K562 (cell line): Measurements from ENCODE around the gene NACC1. TPM values are rescaled to one million over a fixed set of nuclear protein-coding genes. Genes with fewer than 3 reads are reported as not detected.

Experiments
- BCL6 ChIP-seq: fragments of 250-450 bp; sonication (Bioruptor Pico); IDR thresholded peaks from 2 replicates; pipeline ENCODE4 v1.4.0; 2020
- GATAD2A ChIP-seq: fragments of 450-650 bp; IDR thresholded peaks from 2 replicates; pipeline ENCODE4 v1.6.1; 2017
- HDAC3 ChIP-seq: fragments of 450-650 bp; IDR thresholded peaks from 2 replicates; pipeline ENCODE4 v1.6.1; 2018; ENCODE audit warnings: borderline replicate concordance, mild to moderate bottlenecking, moderate library complexity; ENCODE audit not compliant: partially characterized antibody
- HIVEP1 ChIP-seq: fragments of 250-450 bp; sonication (Bioruptor Pico); IDR thresholded peaks from 2 replicates; pipeline ENCODE4 v1.4.0; 2020; ENCODE audit warnings: mild to moderate bottlenecking
- IRF2 ChIP-seq: sonication (generic); formaldehyde crosslinking; IDR thresholded peaks from 2 replicates; pipeline ENCODE4 v1.8.1; 2022; ENCODE audit warnings: mild to moderate bottlenecking, missing genetic modification reagents
- NCOR1 ChIP-seq: fragments of 450-650 bp; IDR thresholded peaks from 2 replicates; pipeline ENCODE4 v1.6.1; 2016; ENCODE audit warnings: mild to moderate bottlenecking, moderate library complexity
- RAD51 ChIP-seq: fragments of 450-650 bp; IDR thresholded peaks from 2 replicates; pipeline ENCODE4 v1.7.1; 2016; ENCODE audit warnings: low read depth, mild to moderate bottlenecking, borderline replicate concordance
- RBM17 ChIP-seq: fragments of 200-400 bp; formaldehyde crosslinking; IDR thresholded peaks from 2 replicates; pipeline ENCODE4 v1.6.1; 2017; ENCODE audit warnings: low read depth, mild to moderate bottlenecking, low read length, borderline replicate concordance
- SLC30A9 ChIP-seq: fragments of 250-450 bp; sonication (Bioruptor Pico); IDR thresholded peaks from 2 replicates; pipeline ENCODE4 v1.8.0; 2022; ENCODE audit warnings: mild to moderate bottlenecking, moderate library complexity
- SMC3 ChIP-seq: conservative IDR thresholded peaks from 2 replicates; pipeline ENCODE4 v1.6.1; 2011; ENCODE audit warnings: low read depth, low read length, improper control_type of control experiment; ENCODE audit not compliant: insufficient read depth
- TARDBP ChIP-seq: fragments of 450-650 bp; IDR thresholded peaks from 2 replicates; pipeline ENCODE4 v1.6.1; 2016
- YBX1 ChIP-seq: fragments of 450-650 bp; IDR thresholded peaks from 2 replicates; pipeline ENCODE4 v1.7.1; 2016; ENCODE audit warnings: mild to moderate bottlenecking
- YY1 ChIP-seq, 3 experiments: IDR thresholded peaks; 2 replicates each; pipeline ENCODE4 v1.6.1; 2011; ENCODE audit warnings: low read length in 2 of 3, mild to moderate bottlenecking in 2 of 3, moderate library complexity in 2 of 3, borderline replicate concordance in 1 of 3, control low read depth in 1 of 3, low read depth in 1 of 3; ENCODE audit not compliant: insufficient read depth in 3 of 3, insufficient replicate concordance in 2 of 3, control insufficient read depth in 1 of 3, insufficient read length in 1 of 3; ENCODE audit errors: extremely low read depth in 1 of 3
- ZBED1 ChIP-seq: IDR thresholded peaks from 2 replicates; pipeline ENCODE4 v1.6.1; 2014
- ZFP30 ChIP-seq: fragments of 250-450 bp; sonication (Bioruptor Pico); IDR thresholded peaks from 2 replicates; pipeline ENCODE4 v1.8.0; 2022; ENCODE audit warnings: moderate library complexity, mild to moderate bottlenecking, inconsistent platforms, borderline replicate concordance
- polyA plus RNA-seq, 8 experiments: library from polyadenylated mRNA; depleted of rRNA in 4 of 8; stranded (reverse) in 5 of 8; unstranded in 3 of 8; fragments of >200 nt; fragmentation: Nextera tagmentation in 2 of 8; fragmentation: Illumina TruSeq in 1 of 8; extraction: Ambion mirVana in 2 of 8; extraction: Trizol in 1 of 8; gene quantifications; 2 replicates each; pipeline versions ENCODE4 v1.2.1 to v1.2.3, GENCODE V29; 2011 to 2014; ENCODE audit warnings: inconsistent platforms in 1 of 8, missing spikeins in 1 of 8
- total RNA-seq, 7 experiments: library from RNA; depleted of rRNA in 6 of 7; stranded (reverse); fragments of >200 nt in 6 of 7; fragmentation: Illumina TruSeq in 2 of 7; extraction: Trizol in 2 of 7; gene quantifications; 2 replicates each; pipeline versions ENCODE4 v1.2.1 to v1.2.3, GENCODE V29; 2011 to 2021; ENCODE audit warnings: low replicate concordance in 1 of 7
- TF ChIP-seq, protein P1 (sequence below): IDR thresholded peaks from 3 replicates; pipeline ENCODE4 v1.6.1; 2011; ENCODE audit warnings: borderline replicate concordance, mild to moderate bottlenecking; ENCODE audit not compliant: insufficient read length, insufficient read depth
- TF ChIP-seq, protein P2 (sequence below), 2 experiments: fragments of 250-450 bp in 1 of 2; fragments of 450-650 bp in 1 of 2; sonication (Bioruptor Pico) in 1 of 2; IDR thresholded peaks; 2 replicates each; pipeline versions ENCODE4 v1.6.1 to v1.8.0; 2016 to 2021; ENCODE audit warnings: mild to moderate bottlenecking in 2 of 2, moderate library complexity in 2 of 2, missing compliant biosample characterization in 1 of 2, missing genetic modification characterization in 1 of 2
- TF ChIP-seq, protein P3 (sequence below), 2 experiments: fragments of 450-650 bp; IDR thresholded peaks; 2 replicates each; pipeline ENCODE4 v1.6.1; 2016
- TF ChIP-seq, protein P4 (sequence below): sonication (generic); formaldehyde crosslinking; IDR thresholded peaks from 2 replicates; pipeline ENCODE4 v1.8.1; 2023; ENCODE audit warnings: mild to moderate bottlenecking, missing genetic modification reagents
- TF ChIP-seq, protein P5 (sequence below): fragments of 250-450 bp; sonication (Bioruptor Pico); IDR thresholded peaks from 2 replicates; pipeline ENCODE4 v1.8.0; 2021; ENCODE audit warnings: borderline replicate concordance, mild to moderate bottlenecking, moderate library complexity; ENCODE audit not compliant: poor library complexity, severe bottlenecking

Gene NACC1
- total and polyA plus RNA-seq, 9 of the 15 experiments (the other 6 are each of a cell fraction or from before 2014, with no cell fraction given): 0.04 to 96.6 (median 25.8) TPM

DNA sequence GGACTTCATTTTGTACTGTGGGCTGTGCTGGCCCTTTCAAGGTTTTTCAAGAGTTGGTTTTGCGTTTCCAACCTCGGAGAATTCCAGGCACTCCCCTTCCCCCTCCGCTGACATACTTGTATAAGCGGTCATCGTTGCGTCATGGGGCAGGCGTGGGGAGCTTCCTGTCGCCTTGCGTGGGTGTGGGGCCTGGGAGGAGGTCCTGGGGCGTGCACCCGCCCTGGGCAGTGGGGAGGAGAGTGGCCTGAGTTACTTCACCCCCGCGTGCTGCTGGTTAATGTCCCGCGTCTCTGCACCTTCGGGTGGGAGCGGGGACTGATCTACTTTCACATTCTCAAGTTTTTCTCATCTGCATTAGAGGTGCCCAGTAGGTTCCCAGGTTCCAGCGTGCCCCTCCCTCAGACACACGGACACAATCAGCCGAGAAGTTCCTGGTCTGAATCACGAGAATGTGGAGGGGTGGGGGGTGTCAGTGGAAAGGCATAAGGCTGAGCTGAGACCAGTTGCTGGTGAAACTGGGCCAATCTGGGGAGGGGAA is 36.2 kb downstream of the NACC1 start (continued):
- TF ChIP-seq, protein P1, sequence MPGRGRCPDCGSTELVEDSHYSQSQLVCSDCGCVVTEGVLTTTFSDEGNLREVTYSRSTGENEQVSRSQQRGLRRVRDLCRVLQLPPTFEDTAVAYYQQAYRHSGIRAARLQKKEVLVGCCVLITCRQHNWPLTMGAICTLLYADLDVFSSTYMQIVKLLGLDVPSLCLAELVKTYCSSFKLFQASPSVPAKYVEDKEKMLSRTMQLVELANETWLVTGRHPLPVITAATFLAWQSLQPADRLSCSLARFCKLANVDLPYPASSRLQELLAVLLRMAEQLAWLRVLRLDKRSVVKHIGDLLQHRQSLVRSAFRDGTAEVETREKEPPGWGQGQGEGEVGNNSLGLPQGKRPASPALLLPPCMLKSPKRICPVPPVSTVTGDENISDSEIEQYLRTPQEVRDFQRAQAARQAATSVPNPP: no peak
- TF ChIP-seq GATAD2A (0 out of 2 replicates have a peak, but pooled peaks have one; percentile 43), IRF2 (CRISPR knock-in tag) (no peak), SMC3 (no peak), RBM17 (no peak), ZFP30 (no peak), BCL6 (CRISPR knock-in tag) (no peak), RAD51 (no peak), HDAC3 (peak; percentile 65), ZBED1 (no peak), NCOR1 (peak; percentile 68), HIVEP1 (CRISPR knock-in tag) (no peak), TARDBP (peak; percentile 50; the same call in 1 of the 2 replicates), YBX1 (no peak), YY1 (IDR thresholded peaks at IDR 0.05; ENCODE audit: borderline replicate concordance in 1 of 3, control insufficient read depth in 1 of 3, extremely low read depth in 1 of 3, insufficient read depth in 3 of 3, insufficient read length in 1 of 3, insufficient replicate concordance in 2 of 3, low read depth in 1 of 3, low read length in 2 of 3) (peak in 1 of 3 experiments; percentile 25), SLC30A9 (no peak)
- TF ChIP-seq, protein P2, sequence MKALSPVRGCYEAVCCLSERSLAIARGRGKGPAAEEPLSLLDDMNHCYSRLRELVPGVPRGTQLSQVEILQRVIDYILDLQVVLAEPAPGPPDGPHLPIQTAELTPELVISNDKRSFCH (CRISPR knock-in tag; IDR thresholded peaks at IDR 0.05): no peak
- TF ChIP-seq, protein P2 (tag; IDR thresholded peaks at IDR 0.05): peak; percentile 27; the same call in 1 of the 2 replicates
- TF ChIP-seq, protein P3, sequence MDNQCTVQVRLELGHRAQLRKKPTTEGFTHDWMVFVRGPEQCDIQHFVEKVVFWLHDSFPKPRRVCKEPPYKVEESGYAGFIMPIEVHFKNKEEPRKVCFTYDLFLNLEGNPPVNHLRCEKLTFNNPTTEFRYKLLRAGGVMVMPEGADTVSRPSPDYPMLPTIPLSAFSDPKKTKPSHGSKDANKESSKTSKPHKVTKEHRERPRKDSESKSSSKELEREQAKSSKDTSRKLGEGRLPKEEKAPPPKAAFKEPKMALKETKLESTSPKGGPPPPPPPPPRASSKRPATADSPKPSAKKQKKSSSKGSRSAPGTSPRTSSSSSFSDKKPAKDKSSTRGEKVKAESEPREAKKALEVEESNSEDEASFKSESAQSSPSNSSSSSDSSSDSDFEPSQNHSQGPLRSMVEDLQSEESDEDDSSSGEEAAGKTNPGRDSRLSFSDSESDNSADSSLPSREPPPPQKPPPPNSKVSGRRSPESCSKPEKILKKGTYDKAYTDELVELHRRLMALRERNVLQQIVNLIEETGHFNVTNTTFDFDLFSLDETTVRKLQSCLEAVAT (IDR thresholded peaks at IDR 0.05): peak; percentile 5 to 78; a peak in 3 of 4 replicates
- TF ChIP-seq, protein P4, sequence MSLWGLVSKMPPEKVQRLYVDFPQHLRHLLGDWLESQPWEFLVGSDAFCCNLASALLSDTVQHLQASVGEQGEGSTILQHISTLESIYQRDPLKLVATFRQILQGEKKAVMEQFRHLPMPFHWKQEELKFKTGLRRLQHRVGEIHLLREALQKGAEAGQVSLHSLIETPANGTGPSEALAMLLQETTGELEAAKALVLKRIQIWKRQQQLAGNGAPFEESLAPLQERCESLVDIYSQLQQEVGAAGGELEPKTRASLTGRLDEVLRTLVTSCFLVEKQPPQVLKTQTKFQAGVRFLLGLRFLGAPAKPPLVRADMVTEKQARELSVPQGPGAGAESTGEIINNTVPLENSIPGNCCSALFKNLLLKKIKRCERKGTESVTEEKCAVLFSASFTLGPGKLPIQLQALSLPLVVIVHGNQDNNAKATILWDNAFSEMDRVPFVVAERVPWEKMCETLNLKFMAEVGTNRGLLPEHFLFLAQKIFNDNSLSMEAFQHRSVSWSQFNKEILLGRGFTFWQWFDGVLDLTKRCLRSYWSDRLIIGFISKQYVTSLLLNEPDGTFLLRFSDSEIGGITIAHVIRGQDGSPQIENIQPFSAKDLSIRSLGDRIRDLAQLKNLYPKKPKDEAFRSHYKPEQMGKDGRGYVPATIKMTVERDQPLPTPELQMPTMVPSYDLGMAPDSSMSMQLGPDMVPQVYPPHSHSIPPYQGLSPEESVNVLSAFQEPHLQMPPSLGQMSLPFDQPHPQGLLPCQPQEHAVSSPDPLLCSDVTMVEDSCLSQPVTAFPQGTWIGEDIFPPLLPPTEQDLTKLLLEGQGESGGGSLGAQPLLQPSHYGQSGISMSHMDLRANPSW: no peak
- TF ChIP-seq, protein P5, sequence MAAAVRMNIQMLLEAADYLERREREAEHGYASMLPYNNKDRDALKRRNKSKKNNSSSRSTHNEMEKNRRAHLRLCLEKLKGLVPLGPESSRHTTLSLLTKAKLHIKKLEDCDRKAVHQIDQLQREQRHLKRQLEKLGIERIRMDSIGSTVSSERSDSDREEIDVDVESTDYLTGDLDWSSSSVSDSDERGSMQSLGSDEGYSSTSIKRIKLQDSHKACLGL (CRISPR knock-in tag): no peak
